Mucosa of stomach (tissue), 1 donor: ENCODE results near the gene NUMBL.

Experiments
- H3K27me3 ChIP-seq: one replicate; pipeline ENCODE4 v1.7.0; 2013; ENCODE audit warnings: mild to moderate bottlenecking, low read length; ENCODE audit not compliant: control insufficient read depth, insufficient read depth
- H3K36me3 ChIP-seq: one replicate; pipeline ENCODE4 v1.7.0; 2013; ENCODE audit warnings: low read length; ENCODE audit not compliant: control insufficient read depth, insufficient read depth
- H3K4me1 ChIP-seq: one replicate; pipeline ENCODE4 v1.7.0; 2013; ENCODE audit warnings: mild to moderate bottlenecking, low read length; ENCODE audit not compliant: control insufficient read depth, insufficient read depth
- H3K4me3 ChIP-seq: one replicate; pipeline ENCODE4 v1.7.0; 2013; ENCODE audit warnings: low read length
- H3K9ac ChIP-seq: one replicate; pipeline ENCODE4 v1.7.0; 2013; ENCODE audit warnings: mild to moderate bottlenecking, low read length, moderate library complexity
- H3K9me3 ChIP-seq: one replicate; pipeline ENCODE4 v1.7.0; 2013; ENCODE audit warnings: mild to moderate bottlenecking, low read length, moderate library complexity; ENCODE audit not compliant: control insufficient read depth
- donor health status: Pancreatic carcinoma.

The NUMBL gene

DNA sequence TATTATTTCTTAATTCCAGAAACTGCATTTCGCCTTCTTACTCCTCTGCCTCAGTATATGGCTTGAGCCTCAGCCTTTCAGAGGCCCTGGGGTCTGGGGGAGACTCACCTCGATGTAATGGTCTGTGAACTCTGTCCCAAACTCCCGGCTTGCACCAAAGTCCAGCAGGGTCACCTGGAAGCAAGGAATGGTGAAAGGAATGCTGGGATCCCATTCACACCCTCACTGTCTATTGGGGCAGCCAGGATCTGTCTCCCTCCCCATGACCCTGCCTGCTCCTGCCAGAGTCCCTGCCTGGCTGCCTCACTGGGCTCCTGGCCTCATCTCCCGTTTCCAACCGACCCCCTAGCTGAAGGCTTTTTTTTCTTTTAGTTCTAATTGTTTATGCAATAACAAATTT is 5.4 kb upstream of the NUMBL start:
- peaks cover 4% of the 10 kb centered on the region for H3K4me1 ChIP-seq
- no peak overlapping the region for H3K9ac ChIP-seq
- peaks cover 16% of the 10 kb centered on the region for H3K36me3 ChIP-seq
- no peaks in the 10 kb centered on the region for H3K9me3 ChIP-seq
- H3K27me3 ChIP-seq, result no peaks in the 10 kb centered on the region
- no peak overlapping the region for H3K4me3 ChIP-seq

DNA sequence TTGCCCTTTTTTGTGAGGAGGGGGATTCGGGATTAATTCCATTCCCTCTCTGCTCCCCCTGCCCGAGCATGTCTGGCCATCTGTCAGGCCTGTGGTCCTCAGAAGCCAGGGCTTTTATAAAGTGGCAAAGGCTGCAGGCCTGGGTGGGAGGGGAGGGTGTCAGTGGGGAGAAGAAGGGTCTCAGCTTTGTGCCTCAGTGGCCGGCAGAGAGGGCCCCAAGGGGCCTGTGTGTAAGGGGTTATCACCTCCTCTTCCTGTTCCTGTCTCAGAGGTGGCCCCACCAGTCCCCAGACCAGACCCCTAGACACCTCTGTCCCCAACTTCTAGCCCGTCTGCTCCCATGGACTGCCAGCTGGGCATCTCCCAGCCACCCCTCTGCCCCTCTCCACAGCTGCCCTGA is 3.4 kb upstream of the NUMBL start:
- peaks cover 12% of the 10 kb centered on the region for H3K4me1 ChIP-seq
- H3K27me3 ChIP-seq, result no peaks in the 10 kb centered on the region
- peaks cover 8% of the 10 kb centered on the region for H3K36me3 ChIP-seq
- no peak overlapping the region for H3K4me3 ChIP-seq
- no peak overlapping the region for H3K9ac ChIP-seq
- no peaks in the 10 kb centered on the region for H3K9me3 ChIP-seq

DNA sequence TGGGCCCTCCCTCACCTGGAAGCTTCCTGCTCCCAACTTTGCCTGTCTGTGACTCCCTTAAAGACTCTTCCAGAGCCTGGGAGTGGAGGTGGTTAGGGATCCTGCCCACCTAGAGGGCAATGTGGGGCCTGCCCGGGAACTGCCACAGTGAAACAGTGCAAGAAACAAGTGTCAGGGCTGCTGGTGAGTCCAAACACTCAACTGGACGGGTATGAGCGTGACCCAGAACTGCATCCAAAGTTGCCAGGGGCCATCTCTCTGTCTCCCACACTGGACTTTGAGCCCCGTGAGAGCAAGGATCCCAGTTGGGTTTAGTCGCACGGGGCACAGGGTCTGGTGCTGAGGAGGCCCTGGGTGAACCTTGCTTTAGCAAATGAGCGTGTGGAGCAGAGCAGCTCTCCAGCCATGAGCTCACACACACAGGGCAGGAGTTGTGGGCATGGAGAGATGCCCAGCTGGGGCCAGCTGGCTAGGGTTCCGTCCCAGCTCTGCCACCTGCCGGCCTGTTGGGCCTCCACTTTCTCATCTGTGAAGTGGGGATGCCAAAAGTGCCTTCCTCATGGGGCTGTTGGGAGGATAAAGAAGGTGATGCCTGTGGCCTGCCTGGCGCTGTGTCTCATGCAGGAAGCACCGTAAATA is 2.8 kb upstream of the NUMBL start:
- H3K4me1 ChIP-seq, result peaks cover 12% of the 10 kb centered on the region
- H3K9ac ChIP-seq, result no peak overlapping the region
- no peak overlapping the region for H3K4me3 ChIP-seq
- H3K27me3 ChIP-seq, result no peaks in the 10 kb centered on the region
- peaks cover 8% of the 10 kb centered on the region for H3K36me3 ChIP-seq
- no peaks in the 10 kb centered on the region for H3K9me3 ChIP-seq

DNA sequence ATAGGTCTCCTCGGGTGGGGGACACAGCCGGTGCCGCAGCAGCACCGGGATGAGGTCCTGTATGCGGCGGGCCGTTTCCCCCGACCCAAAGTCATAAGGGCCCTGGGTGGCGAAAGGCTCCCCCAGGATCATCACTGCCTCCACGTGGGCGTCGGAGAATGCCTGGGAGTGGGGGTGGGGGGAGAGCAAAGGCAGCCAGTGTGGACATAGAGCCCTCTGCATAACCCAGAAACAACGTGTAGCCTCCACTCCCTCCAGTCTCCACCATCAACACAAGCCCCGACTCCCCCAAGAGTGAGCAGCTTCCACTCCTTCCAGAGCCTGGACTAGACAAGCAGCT is 1.7 kb upstream of the NUMBL start:
- no peak overlapping the region for H3K4me3 ChIP-seq
- H3K36me3 ChIP-seq, result peaks cover 8% of the 10 kb centered on the region
- H3K27me3 ChIP-seq, result no peaks in the 10 kb centered on the region
- H3K9ac ChIP-seq, result no peak overlapping the region
- peaks cover 23% of the 10 kb centered on the region for H3K4me1 ChIP-seq
- no peaks in the 10 kb centered on the region for H3K9me3 ChIP-seq

DNA sequence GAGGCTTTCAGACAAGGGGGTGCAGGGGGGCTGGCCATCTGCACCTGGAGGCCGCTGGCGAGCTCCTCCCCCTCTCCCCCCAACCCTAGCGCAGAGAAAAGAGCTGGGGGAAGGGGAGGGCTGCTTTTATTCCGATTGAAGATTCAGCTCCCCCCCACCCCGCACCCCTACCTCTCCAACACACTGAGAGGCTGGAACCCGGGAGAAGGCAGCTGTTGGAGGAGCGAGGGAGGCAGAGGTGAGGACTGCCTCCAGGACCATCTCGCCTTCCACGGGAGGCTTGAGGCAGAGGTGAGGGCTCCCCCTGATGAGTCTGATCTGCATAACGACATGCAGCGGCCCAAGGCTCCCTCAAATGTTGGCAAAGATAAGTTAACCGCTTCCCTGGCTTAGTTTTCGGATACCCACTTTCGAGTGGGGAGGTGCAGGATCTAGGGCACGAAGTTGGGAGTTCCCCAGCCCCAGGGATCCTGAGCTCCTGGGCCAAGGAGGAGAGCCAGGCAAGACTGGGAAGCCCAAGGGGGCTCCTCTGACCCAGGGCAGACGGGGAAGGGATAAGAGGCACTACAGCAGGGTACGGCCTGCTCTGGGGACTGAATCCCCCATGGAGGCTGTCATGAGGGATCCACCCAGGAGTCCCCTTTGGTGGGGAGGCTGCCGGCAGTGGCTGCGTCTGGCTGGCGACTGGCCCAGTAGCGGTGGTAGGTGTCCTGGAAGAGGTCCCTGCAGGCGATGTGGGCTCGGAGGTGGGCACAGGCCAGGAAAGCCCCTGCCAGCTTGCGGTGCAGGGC is 1.2 kb upstream of the NUMBL start:
- Histone ChIP-seq H3K9ac (peak overlapping the region; percentile 42), H3K9me3 (no peaks in the 10 kb centered on the region)

DNA sequence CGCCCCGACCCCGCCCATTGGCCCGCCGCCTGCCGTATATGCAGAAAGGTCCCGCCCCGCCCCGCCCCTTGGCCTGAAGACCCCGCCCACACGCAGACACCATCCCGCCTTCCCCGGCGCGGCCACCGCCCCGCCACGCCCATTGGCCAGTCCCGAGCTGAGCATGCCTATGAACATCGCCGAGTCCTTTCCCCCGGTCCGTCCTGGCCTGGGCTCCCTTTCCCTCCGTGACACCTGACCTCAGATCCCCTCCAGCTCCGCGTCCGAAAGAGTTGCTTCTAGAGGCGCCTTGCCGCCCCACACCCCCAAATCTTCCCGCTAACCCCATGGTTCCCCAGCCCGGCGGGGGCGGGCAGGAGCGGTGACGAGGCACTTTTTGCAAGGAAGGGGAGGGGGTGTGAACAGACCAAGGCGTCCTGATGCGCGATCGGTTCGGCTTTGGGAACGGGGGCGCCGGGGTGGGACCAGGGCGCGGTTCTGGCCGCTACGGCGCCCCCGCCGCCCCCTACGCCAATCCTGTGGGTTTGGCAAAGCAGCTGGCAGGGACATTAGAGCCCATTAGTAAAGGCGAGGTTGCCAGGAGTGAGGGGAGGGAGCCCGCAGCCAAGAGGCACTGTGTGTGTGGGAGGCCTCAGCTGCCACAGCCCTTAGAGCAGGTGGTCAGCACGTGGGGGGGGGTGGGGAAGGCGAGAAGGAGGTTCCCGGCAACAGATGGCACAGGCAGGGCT is 406 bp upstream of the NUMBL start:
- H3K4me3 ChIP-seq, result no peak overlapping the region
- no peaks in the 10 kb centered on the region for H3K27me3 ChIP-seq
- H3K9ac ChIP-seq, result peak overlapping the region; percentile 42
- H3K9me3 ChIP-seq, result no peaks in the 10 kb centered on the region
- H3K4me1 ChIP-seq, result peaks cover 26% of the 10 kb centered on the region
- peaks cover 5% of the 10 kb centered on the region for H3K36me3 ChIP-seq

More for the DNA sequence above, 1.2 kb upstream of the NUMBL start:
- Histone ChIP-seq H3K4me3 (no peak overlapping the region), H3K36me3 (peaks cover 8% of the 10 kb centered on the region), H3K4me1 (peaks cover 26% of the 10 kb centered on the region), H3K27me3 (no peaks in the 10 kb centered on the region)

DNA sequence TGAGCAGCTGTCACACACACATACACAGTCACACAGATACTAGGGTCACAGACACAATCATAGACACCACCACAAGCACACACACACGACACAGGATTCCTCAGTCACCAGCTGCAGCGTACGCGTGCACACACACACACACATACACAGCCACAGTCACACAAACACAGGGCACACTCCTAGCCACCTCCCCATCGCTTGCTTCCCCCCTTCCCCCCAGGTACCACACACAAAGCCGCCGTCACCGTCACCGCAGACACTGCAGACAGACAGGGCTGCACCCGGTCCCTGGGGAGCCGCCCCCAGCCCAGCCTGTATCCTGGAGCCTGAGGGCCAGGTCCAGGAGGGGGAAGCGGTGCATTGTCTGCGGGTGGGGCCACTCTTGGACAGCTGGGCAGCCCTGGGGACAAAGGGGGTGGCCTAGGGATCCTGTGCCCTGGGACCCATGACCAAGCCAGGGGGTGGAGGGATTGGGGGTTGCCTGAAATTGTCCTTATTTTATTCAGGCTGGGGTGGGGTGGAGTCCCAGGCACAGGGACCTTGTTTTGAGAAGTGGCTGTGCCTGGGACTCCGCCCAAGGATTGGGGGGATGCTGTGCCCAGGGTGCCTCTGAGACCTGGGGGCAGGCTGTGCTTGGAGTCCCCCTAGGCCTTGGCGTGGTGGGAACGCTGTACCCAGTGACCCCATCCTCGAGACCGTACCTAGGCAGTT is 957 bp downstream of the NUMBL start:
- H3K4me1 ChIP-seq, result peaks cover 31% of the 10 kb centered on the region
- no peaks in the 10 kb centered on the region for H3K36me3 ChIP-seq
- H3K9ac ChIP-seq, result peak overlapping the region; percentile 53
- H3K4me3 ChIP-seq, result peak overlapping the region; percentile 52
- no peaks in the 10 kb centered on the region for H3K27me3 ChIP-seq
- H3K9me3 ChIP-seq, result no peaks in the 10 kb centered on the region

DNA sequence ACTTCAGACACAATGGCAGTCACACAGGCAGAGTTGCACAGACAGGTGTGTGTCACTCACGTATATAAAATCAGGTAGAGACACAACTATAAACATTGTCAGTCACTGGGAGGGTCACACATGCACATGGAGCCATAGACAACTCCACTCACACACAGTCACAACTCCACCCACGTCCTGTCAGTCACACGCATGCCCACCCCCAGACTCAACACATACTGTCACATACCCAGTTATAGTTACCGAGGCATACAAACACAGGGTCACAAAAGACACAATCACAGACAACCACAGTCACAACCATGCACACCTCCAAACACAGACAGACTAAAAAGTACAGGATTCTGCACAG is 1.5 kb downstream of the NUMBL start:
- no peaks in the 10 kb centered on the region for H3K9me3 ChIP-seq
- H3K27me3 ChIP-seq, result no peaks in the 10 kb centered on the region
- no peak overlapping the region for H3K9ac ChIP-seq
- peaks cover 31% of the 10 kb centered on the region for H3K4me1 ChIP-seq
- no peaks in the 10 kb centered on the region for H3K36me3 ChIP-seq
- H3K4me3 ChIP-seq, result no peak overlapping the region

DNA sequence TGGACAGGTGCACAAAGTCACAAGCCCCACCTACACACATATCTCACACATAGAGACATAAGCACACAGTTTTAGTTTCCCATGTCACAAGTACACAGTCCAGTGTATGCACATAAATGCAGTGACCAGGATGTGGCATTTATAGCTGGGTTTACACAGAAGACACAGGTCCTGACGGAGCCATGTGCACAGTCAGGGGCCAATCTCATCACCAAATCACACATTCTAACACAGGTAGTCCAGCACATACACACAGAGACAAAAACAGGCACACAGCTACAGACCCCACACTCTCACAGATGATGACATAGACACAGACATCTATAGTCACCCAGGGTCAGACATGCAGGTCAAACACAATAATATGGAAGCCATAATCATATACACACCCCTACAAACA is 2.1 kb downstream of the NUMBL start:
- Histone ChIP-seq H3K36me3 (no peaks in the 10 kb centered on the region), H3K9ac (no peak overlapping the region)

DNA sequence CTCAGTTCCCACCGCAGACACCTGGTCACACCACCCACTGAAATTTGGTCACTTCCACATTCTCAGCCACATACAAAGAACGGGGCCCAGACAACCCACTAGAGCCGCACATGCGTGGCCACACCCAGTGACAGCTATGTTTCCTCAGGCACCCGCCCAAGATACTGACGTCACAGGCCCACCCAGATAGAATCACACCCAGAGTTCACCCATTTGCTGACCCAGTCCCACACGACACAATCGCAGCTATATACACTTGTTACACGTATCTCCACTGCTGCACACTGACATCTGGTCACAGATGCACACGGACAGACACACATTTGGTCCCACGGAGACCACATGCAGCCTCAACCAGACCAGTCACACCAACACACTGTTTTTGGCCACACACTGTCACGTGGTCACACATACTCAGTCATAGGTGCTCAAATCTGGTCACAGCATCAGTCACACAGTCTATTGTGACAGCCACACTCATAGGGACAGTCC is 2.9 kb downstream of the NUMBL start:
- no peaks in the 10 kb centered on the region for H3K9me3 ChIP-seq
- H3K27me3 ChIP-seq, result no peaks in the 10 kb centered on the region
- H3K4me3 ChIP-seq, result no peak overlapping the region
- no peaks in the 10 kb centered on the region for H3K36me3 ChIP-seq
- H3K9ac ChIP-seq, result no peak overlapping the region
- H3K4me1 ChIP-seq, result peaks cover 31% of the 10 kb centered on the region

More for the DNA sequence above, 2.1 kb downstream of the NUMBL start:
- Histone ChIP-seq H3K27me3 (no peaks in the 10 kb centered on the region), H3K4me3 (no peak overlapping the region), H3K4me1 (peaks cover 31% of the 10 kb centered on the region), H3K9me3 (no peaks in the 10 kb centered on the region)

DNA sequence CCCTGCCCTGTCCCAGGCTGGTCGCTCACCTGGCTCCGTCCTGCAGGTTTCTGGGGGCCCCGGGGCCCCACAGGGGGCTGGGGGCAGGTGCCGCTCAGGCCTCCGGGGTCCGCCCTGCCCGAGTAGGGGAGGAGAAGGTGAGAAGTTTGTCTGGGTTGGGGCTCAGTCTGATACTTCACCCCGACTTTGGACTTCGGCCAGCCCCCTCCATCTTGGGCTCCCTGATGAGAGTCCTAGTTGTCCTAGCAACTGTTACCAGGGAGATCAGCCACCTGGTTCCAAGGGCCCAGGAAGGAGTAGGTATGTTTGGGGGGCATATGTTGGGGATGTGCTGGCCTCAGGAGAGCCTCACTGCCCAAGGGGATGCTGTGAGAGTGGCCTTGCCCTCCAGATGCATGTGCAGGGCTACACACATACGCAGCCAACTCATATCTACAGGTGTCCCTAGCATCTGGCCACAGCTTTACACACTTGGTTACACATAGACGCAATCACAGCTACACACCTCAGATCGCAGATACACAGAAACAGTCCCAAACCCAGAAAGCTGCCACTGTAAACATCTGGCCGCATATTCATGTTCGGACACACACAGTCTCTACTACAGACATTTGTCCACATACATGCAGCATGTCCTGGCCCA is 3.4 kb downstream of the NUMBL start:
- H3K27me3 ChIP-seq, result no peaks in the 10 kb centered on the region
- no peak overlapping the region for H3K9ac ChIP-seq
- peaks cover 31% of the 10 kb centered on the region for H3K4me1 ChIP-seq
- H3K4me3 ChIP-seq, result no peak overlapping the region
- no peaks in the 10 kb centered on the region for H3K9me3 ChIP-seq
- no peaks in the 10 kb centered on the region for H3K36me3 ChIP-seq
